HPDE6-E6E7 (cell line): ENCODE data around the gene P2RY2.

Source experiments
- DNase-seq: peaks from one replicate; pipeline ENCODE4 v3.0.0; 2011; ENCODE audit warnings: missing footprints; ENCODE audit errors: extremely low spot score

Gene P2RY2

GRCh38 chr11:73283276-73284000, 65.4 kb downstream of the P2RY2 start:
- no peak for DNase-seq

GRCh38 chr11:73284106-73284505, 66.0 kb downstream of the P2RY2 start:
- no peak for DNase-seq

GRCh38 chr11:73285721-73286120, 67.6 kb downstream of the P2RY2 start:
- DNase-seq: no peak
